ENCODE results near the gene APAF1.

APAF1 gene

DNA sequence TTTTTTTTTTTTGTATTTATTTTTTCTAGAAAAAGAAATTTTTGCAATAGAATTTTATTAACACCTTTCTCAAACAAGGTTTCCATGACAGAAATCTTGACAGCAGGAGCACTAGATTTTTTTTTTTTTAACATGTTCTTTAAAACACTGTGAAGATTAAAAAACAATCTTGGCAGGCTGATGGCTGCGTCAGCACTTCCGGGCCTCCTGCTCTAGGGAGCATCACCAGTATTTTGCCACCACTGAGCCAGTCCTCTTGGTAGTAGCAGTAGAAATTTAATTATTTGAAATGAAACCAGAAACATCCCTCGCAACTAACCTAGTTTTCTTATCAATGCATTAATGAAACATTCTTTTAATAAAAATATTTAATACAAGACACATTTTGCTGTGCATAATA is 99.6 kb downstream of the APAF1 start:
- TF ChIP-seq POLR2A (IDR thresholded peaks at IDR 0.05; ENCODE audit: low read depth, low read length) = no peak
- FAIRE-seq = no peak
- no peak for DNase-seq (ENCODE audit: insufficient read length, low spot score)

DNA sequence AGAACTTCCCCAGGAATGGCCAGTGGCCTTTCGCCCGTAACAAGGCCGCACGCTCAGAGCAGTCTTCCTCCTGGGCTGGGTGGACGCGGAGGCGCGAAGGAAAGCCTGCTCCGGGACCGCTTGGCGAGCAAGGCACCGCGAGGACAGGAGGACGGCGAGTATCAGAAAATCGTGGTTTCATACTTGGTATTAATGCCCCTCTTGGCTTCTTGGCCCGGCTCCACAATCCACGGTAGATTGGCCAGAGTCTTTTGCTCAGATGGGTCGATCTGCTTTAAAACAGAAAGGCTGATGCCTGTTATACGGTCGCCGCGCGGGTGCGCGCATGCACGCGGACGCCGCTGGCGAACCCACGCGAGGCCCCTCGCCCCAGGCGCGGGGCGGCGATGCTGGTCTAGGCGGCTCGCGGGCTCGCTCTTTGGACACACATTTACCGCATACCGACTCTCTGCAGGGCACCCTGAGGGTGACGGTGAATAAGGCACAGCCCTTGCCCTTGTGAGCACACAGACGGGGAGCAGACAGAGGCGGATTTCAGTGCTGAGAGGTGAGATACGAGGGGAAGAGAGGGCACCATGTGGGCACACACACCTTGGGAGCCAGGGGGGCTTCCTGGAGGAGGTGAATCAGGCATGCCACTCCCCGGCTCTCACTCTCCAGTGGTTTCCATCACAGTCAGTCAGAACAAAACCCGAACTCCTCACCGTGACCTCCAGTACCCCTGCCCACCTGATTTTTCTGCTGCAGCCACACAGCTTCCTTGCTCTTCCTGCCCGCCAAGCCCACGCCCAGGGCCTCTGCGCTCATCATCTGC is 100.7 kb downstream of the APAF1 start:
- TF ChIP-seq POLR2A (IDR thresholded peaks at IDR 0.05; ENCODE audit: low read depth, low read length) = no peak
- FAIRE-seq = no peak

DNA sequence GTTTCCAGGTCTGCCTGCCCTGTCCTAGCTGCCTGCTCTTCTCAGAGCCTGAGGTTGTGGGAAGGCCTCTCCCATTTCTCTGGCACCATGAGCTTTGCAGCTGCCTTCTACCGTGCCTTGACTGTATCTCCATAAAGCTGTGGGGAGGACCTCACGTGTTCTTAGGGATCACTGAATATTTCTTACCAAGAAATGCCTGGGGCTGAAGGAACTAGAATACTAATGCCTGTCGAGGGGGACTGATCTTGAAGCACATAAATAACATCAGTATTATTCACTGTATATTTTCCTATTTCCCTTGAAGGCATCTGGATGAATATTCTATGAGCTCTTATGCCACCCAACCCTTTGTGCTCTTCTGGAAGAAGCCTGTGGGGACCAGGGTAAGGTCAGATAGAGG is 103.4 kb downstream of the APAF1 start:
- DNase-seq (ENCODE audit: insufficient read length, low spot score) (no peak), FAIRE-seq (no peak)
- no peak for TF ChIP-seq POLR2A (IDR thresholded peaks at IDR 0.05; ENCODE audit: low read depth, low read length)

More for the DNA sequence above, 100.7 kb downstream of the APAF1 start:
- DNase-seq (ENCODE audit: insufficient read length, low spot score) = no peak

DNA sequence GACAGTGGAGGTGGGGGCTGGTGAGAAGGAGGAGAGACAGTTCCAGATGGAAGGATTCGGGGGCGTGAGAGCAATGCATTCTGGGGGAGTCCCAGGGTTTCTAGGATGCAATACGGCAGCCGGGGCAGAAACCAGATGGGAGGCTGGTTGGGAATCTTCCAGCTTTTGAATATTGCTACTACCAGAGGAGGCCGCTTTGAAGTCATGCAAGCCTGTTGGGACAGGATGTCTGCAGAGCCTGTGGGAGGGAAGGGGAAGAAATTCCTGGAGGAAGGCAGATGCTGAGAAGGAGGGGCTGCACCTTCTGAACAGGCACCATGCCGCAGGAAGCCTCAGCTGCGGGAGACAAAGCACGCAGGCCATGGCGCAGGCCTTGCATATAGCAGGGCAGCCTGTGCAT is 105.4 kb downstream of the APAF1 start:
- DNase-seq (ENCODE audit: insufficient read length, low spot score) (no peak), FAIRE-seq (no peak)
- TF ChIP-seq POLR2A (IDR thresholded peaks at IDR 0.05; ENCODE audit: low read depth, low read length) = no peak

DNA sequence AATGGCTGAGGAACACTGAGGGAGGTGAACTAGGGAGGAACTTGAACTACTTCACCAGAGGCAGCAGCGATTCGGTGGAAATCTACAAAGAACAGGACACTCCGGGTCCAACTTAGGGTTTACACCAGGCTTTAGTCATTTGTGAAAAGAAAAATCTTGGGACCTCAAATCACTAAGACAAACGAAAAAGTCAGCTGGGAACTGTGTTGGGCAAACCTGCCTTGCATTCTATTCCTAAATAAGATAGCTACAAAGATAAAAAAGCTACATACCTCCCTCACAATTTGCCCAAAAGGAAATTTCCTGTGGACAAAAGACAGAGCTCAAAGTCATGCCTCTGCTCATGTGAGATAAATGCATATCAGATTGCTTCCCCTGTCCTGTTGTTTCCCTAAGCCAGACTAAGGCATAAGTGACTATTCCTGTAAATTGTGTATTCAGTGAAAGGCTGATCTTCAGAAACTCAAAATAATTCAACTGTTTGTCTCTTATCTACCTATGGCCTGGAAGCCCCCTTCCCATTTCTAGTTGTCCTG is 106.6 kb downstream of the APAF1 start:
- FAIRE-seq (no peak), DNase-seq (ENCODE audit: insufficient read length, low spot score) (no peak)
- TF ChIP-seq POLR2A (IDR thresholded peaks at IDR 0.05; ENCODE audit: low read depth, low read length) = no peak

DNA sequence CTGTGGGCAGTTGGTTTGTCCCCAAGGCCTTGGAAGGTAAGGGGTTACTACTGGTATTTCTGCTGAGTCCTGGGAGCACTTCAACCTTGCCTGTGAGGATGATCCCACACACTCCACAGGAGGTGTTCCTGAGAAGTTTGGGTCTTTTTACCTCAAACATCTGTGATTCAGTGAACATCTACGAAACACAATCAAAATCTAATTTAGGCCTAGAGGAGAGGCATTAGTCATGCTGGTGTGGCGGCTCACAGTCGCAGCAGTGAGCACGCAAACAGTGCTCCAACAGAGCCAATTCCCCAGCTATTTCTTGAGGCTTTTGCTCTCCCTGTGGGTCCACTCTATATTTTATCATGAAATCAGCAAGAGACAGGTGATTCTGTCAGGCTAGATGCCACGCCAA is 107.6 kb downstream of the APAF1 start:
- DNase-seq (ENCODE audit: insufficient read length, low spot score) = peak; percentile 37
- no peak for TF ChIP-seq POLR2A (IDR thresholded peaks at IDR 0.05; ENCODE audit: low read depth, low read length)
- FAIRE-seq = peak; percentile 48

DNA sequence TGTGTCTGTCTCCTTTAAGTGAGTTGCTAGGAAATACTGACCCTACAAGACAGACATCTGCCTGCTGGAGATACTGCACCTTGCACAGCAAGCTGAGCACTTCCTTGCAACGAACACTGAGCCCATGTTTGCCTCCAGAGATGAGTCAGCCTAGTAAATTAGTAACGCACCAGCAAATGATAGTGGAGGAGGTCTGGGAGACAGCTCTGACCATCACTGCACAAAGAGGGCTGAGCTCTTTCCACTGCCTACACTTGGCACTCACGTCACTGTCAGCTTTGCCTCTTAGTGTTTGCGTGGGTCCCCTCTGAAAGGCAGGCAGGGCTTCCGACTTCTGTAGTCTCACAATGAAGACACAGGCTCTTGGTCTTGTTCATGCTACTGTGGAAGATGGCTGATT is 109.0 kb downstream of the APAF1 start:
- no peak for TF ChIP-seq POLR2A (IDR thresholded peaks at IDR 0.05; ENCODE audit: low read depth, low read length)
- DNase-seq (ENCODE audit: insufficient read length, low spot score) (peak; percentile 60), FAIRE-seq (peak; percentile 89)

DNA sequence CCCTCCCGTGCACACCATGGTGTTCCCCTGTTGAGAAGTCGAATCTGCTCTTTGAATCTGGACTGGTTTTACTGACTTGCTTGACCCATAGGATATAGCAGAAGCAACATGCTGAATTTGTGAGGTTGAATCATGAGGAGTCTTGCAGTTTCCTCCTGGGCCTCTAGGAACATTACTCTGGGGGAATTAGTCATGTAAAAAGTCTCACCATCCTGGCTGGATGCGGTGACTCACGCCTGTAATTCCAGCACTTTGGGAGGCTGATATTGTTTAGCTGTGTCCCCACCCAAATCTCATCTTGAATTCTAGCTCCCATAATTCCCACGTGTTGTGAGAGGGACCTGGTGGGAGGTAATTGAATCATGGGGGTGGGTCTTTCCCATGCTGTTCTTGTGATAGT is 110.8 kb downstream of the APAF1 start:
- peak; percentile 76 for DNase-seq (ENCODE audit: insufficient read length, low spot score)
- FAIRE-seq = peak; percentile 80

DNA sequence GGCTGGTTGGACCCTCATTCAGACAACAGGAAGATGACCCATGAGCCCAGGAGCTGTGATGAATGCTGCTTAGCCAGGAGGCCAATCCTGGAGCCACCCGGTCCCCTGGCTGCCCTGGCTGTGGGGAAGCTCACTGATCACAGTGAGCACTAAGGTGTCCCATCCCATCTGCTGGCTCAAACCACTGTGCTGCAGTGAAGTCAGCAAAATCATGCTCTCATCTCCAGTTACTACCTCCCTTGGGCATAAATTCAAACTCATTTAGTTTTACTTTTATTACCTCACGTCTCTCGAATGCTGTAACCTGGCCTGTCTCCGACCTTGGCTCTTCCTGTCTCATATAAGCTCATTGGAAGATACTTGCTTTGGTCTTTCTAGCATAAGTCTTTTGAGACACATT is 112.4 kb downstream of the APAF1 start:
- FAIRE-seq (no peak), DNase-seq (ENCODE audit: insufficient read length, low spot score) (no peak)
- no peak for TF ChIP-seq POLR2A (IDR thresholded peaks at IDR 0.05; ENCODE audit: low read depth, low read length)

DNA sequence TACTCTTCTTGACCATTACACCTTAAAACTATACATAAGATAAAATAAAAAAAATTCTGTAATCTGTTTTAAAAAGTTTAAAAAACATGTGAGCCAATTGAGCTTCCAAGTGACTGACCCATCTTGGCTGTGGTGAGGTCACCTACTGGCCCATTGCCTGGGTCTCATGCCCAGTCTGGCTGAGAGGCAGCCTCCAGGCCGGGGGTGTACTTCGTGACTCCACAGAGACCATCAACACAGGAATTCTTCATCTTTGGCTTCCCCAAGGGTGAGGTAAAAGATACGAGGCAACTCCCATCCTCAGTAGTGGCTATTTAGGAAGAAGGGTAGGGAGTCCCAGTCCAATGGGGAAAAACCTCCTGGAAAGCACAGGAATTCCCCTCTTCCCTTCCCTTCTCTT is 113.2 kb downstream of the APAF1 start:
- FAIRE-seq (no peak), DNase-seq (ENCODE audit: insufficient read length, low spot score) (no peak)
- no peak for TF ChIP-seq POLR2A (IDR thresholded peaks at IDR 0.05; ENCODE audit: low read depth, low read length)

DNA sequence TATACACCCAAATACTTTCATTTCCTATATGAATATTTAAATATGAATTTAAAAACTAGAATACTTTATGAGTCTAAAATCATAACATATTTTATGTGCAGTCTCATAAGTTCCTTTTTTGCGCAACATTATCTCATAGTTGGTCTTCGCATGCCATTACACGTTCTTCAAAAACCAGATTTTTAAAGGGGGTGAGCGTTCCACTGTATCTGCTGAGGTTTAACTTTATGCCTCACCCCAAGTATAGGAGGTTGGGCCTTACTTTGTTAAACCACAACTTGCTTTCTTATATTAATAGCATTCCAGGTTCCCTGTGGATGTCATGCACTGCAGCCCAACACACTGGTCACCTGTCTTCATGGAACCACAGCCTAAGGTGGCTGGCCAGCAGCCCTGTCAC is 118.6 kb downstream of the APAF1 start:
- TF ChIP-seq POLR2A (IDR thresholded peaks at IDR 0.05; ENCODE audit: low read depth, low read length) = no peak
- FAIRE-seq (no peak), DNase-seq (ENCODE audit: insufficient read length, low spot score) (no peak)

DNA sequence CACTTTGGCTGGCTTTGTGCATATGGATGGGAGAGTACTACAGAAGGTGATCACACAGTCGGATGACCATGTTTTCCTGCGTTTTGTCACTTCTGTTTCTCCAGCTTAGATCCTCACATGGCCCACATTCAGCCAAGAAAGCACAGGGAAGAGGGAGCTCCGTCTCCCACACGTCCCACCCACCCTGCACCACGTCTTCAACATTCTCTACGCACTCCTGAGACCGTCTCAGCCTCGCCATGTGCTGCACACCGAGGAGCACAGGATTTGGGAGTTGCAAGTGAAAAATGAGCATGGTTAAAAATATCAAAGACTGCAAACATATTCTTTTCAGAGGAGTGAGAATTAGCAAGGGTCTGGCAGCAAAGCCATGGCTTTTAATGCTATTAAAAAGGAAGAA is 122.2 kb downstream of the APAF1 start:
- TF ChIP-seq POLR2A (IDR thresholded peaks at IDR 0.05; ENCODE audit: low read depth, low read length) = no peak
- DNase-seq (ENCODE audit: insufficient read length, low spot score) = no peak
- no peak for FAIRE-seq

DNA sequence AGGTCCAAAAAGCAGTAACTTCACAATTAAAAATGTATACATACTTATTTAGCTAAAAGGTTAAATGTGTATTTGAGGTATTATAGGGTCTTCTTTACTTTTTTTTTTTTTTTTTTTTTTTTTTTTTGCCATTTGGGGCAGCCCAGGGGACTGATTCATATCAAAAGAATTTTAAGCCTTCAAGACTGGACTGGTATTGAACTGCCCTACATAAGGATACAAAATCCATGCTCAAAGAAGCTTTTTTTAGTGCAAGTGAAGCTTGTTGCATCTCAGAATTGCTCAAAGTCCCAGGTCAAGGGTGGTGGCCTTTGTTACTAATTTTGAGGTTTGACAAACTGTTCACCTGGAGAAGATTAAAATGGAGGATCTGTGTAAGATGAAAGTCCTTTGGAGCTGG is 124.0 kb downstream of the APAF1 start:
- DNase-seq (ENCODE audit: insufficient read length, low spot score) (no peak), FAIRE-seq (no peak)
- no peak for TF ChIP-seq POLR2A (IDR thresholded peaks at IDR 0.05; ENCODE audit: low read depth, low read length)

DNA sequence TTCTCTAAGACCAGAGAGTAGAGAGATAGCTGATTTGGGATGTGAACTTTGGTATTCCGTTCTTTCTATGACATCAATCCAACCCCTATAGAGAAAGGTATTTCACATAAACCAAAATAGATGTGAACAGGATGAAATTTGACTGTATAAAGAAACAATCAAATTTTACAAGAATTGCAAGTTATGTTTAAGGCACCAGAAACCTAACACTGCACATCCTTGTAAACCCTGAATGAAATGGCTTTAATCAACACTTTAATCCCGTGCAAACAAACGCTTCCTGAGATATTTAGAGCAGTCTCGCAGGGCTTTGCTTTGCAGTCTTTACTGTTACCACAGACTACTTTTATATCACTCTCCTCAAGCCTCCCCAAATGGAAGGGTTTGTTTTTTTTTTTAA is 125.1 kb downstream of the APAF1 start:
- no peak for TF ChIP-seq POLR2A (IDR thresholded peaks at IDR 0.05; ENCODE audit: low read depth, low read length)
- DNase-seq (ENCODE audit: insufficient read length, low spot score) = no peak
- no peak for FAIRE-seq

Measured in H54 (cell line).